Lower lobe of right lung (tissue), 2 donors: Measurements from ENCODE around the gene AGFG1. TPM values are rescaled to one million over a fixed set of nuclear protein-coding genes. Genes with fewer than 3 reads are reported as not detected.

Experiments
- ATAC-seq, 2 donors: fragments of 200-7000 bp; cut with Tn5 transposase; one replicate each; pipeline ENCODE4 v1.9.1; 2020 to 2022; ENCODE audit warnings: mild to moderate bottlenecking in 2 of 2, moderate library complexity in 2 of 2
- DNase-seq: peaks from one replicate; pipeline ENCODE4 v3.0.0-alpha.2; 2020
- H3K27ac ChIP-seq: fragments of 200-600 bp; one replicate; pipeline ENCODE4 v1.8.0; 2022
- H3K27me3 ChIP-seq: fragments of 200-600 bp; one replicate; pipeline ENCODE4 v1.8.0; 2022; ENCODE audit warnings: low read depth
- H3K36me3 ChIP-seq: fragments of 200-600 bp; one replicate; pipeline ENCODE4 v1.8.0; 2022; ENCODE audit warnings: mild to moderate bottlenecking
- H3K4me1 ChIP-seq: fragments of 200-600 bp; one replicate; pipeline ENCODE4 v1.8.0; 2022
- H3K4me3 ChIP-seq: fragments of 200-600 bp; one replicate; pipeline ENCODE4 v1.8.0; 2022; ENCODE audit warnings: mild to moderate bottlenecking
- H3K9me3 ChIP-seq: fragments of 200-600 bp; one replicate; pipeline ENCODE4 v1.8.0; 2022
- intact Hi-C: fragments of 100-400 bp; cut with DNase I; formaldehyde crosslinking; loops from one replicate; pipeline ENCODE4 v1.11.0; 2022
- total RNA-seq: library from RNA; stranded (reverse); fragmentation: NEBNext Ultra II Directional; extraction: Animal tissue kit (Norgen Biotek cat#: 25700); gene quantifications from one replicate; pipeline ENCODE4 v1.2.1, GENCODE V29; 2021
- TF ChIP-seq, protein P1 (sequence below): fragments of 200-600 bp; IDR thresholded peaks from one replicate; pipeline ENCODE4 v1.8.0; 2022; ENCODE audit warnings: antibody characterized with exemption, mild to moderate bottlenecking
- donor health status: DM: no; HTN: yes; CAD: no; lungs with severe emphysema.

AGFG1 gene
- total RNA-seq, 1 donor from 2014 or later: 100 TPM

DNA sequence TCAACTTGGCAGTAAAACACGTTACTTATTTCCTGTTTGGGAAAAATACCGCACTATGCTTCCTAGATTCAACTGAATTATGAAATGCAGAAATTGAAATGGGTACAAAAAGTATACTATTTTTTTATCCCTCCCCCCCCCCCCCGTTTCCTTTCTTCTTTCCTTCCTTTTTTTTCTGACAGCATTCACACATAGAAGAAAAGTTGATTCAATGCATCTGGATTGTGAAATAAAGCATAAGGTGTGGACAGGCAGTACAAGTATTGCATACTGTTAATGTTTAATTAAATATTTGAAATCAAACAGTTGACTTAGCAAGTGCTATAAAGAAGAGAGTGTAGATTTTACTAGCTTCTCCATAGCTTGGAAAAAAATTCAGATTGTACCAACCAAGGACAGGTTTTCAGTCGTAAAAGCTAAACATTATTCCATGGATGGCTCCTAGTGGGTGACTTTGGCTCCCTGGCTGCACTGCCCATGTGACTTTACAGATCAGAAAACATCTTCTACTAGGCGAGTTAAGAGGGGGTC lies 21.6 kb upstream of the AGFG1 start:
- Histone ChIP-seq H3K4me1 (peaks cover 21% of the 10 kb centered on the region), H3K9me3 (no peaks in the 10 kb centered on the region), H3K4me3 (no peak overlapping the region), H3K27ac (peak overlapping the region; percentile 20), H3K27me3 (no peaks in the 10 kb centered on the region), H3K36me3 (no peaks in the 10 kb centered on the region)
- ATAC-seq: peak; percentile 13 to 54
- TF ChIP-seq, protein P1, sequence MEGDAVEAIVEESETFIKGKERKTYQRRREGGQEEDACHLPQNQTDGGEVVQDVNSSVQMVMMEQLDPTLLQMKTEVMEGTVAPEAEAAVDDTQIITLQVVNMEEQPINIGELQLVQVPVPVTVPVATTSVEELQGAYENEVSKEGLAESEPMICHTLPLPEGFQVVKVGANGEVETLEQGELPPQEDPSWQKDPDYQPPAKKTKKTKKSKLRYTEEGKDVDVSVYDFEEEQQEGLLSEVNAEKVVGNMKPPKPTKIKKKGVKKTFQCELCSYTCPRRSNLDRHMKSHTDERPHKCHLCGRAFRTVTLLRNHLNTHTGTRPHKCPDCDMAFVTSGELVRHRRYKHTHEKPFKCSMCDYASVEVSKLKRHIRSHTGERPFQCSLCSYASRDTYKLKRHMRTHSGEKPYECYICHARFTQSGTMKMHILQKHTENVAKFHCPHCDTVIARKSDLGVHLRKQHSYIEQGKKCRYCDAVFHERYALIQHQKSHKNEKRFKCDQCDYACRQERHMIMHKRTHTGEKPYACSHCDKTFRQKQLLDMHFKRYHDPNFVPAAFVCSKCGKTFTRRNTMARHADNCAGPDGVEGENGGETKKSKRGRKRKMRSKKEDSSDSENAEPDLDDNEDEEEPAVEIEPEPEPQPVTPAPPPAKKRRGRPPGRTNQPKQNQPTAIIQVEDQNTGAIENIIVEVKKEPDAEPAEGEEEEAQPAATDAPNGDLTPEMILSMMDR: no peak
- no peak for DNase-seq
- intact Hi-C loops: no loop called here

DNA sequence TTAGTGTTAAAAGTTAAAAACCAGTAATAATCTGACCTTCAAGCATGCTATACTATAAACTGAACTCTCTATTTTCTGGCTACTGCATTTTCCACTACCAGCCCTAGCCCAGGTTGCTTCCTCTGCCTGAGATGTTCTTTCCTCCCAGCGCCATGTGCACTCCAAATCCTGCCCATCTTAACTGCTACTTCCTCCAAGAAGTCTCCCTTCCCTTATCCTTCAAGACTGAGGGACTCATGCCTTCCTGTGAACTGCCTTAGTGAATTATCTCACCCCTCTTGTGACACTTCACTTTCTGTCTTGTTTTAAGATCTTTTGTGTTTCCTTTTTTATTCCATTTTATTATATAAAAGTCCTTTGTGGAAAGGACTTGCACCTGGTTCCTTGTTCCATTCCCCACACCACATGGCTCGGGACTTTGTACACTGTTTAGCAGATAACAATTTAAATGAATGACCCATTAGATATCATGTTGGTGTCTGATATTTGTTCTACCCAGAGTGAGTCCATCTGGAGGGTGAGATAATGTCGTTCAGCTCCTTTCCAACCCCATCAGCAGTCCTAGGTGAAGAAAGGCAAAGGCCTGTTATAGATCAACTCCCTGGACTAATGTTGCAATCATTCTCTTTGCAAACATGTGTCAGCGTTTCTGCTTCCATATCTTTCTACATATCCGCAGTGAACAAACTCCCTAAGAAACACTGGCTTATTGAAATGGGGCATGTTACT lies 20.9 kb upstream of the AGFG1 start:
- Histone ChIP-seq H3K27ac (peak overlapping the region; percentile 20), H3K4me1 (peaks cover 21% of the 10 kb centered on the region), H3K9me3 (no peaks in the 10 kb centered on the region), H3K36me3 (no peaks in the 10 kb centered on the region), H3K4me3 (no peak overlapping the region), H3K27me3 (no peaks in the 10 kb centered on the region)
- TF ChIP-seq, protein P1: no peak
- intact Hi-C loops: no loop called here
- DNase-seq: no peak
- ATAC-seq: peak; percentile 77 to 83

DNA sequence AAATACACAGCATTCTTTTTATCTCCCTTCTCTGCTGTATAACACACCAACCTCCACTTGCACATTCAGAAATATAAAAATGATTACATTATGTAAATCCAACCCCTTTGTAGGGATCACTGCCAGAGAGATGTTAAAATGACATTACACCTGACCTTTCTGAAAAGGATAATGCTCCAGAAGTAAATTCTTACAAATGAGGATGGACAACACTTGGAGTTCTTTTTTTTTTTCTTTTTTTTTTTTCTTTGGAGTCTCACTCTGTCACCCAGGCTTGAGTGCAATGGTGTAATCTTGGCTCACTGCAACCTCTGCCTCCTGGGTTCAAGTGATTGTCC lies 20.3 kb upstream of the AGFG1 start:
- no peak for ATAC-seq
- intact Hi-C loops: no loop called here
- Histone ChIP-seq H3K9me3 (no peaks in the 10 kb centered on the region), H3K27ac (no peak overlapping the region), H3K27me3 (no peaks in the 10 kb centered on the region), H3K4me3 (no peak overlapping the region), H3K36me3 (no peaks in the 10 kb centered on the region), H3K4me1 (peaks cover 21% of the 10 kb centered on the region)
- TF ChIP-seq, protein P1: no peak
- no peak for DNase-seq

DNA sequence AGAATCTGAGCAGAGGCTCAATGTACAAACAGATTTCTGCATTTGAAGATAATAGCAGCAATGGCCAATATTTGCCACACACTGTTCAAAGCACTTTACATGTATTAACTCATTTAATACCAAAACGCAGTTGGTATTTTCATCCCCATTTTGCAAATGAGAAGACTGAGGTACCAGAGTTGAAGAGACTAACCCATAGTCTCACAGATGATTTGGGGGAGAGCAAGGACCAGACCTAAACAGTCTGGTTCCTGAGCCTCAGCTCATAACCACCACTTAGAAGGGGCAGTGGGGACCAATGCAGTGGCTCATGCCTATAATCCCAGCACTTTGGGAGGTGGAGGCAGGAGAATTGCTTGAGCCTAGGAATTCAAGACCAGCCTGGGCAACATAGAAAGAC lies 18.1 kb upstream of the AGFG1 start:
- ATAC-seq (no peak), DNase-seq (no peak)
- TF ChIP-seq, protein P1: no peak
- no peaks in the 10 kb centered on the region for H3K36me3 ChIP-seq
- H3K27me3 ChIP-seq: no peaks in the 10 kb centered on the region
- H3K4me1 ChIP-seq: peaks cover 21% of the 10 kb centered on the region
- no peak overlapping the region for H3K27ac ChIP-seq
- no peaks in the 10 kb centered on the region for H3K9me3 ChIP-seq
- no peak overlapping the region for H3K4me3 ChIP-seq
- intact Hi-C loops: no loop called here

DNA sequence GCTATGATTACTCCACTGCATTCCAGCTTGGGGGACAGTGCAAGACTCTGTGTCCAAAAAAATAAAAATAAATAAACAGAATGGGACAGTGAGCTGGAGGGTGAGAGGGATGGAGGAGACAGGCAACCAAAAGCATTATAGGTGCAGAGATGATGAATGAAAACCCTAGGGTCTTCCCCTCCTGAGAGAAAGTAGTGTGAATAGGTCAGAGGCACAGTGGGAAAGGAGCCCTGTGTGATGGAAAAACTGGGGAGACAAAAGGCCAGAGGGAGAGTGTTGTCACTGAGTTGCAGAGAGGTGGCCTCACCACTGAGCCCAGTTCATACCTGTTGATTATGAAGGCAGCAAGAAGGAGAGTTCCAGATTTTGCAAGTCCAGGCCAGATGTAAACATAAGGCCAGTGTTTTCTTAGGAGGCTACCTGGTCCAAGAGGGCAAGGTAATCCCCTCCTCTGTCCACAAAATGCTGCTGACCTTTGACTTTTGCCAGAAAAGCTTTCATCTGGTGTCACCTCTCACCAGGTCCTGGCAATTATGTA lies 17.6 kb upstream of the AGFG1 start:
- TF ChIP-seq, protein P1: no peak
- ATAC-seq (no peak), DNase-seq (no peak)
- peaks cover 21% of the 10 kb centered on the region for H3K4me1 ChIP-seq
- no peaks in the 10 kb centered on the region for H3K9me3 ChIP-seq
- H3K27me3 ChIP-seq: no peaks in the 10 kb centered on the region
- no peak overlapping the region for H3K4me3 ChIP-seq
- intact Hi-C loops: no loop called here
- H3K36me3 ChIP-seq: no peaks in the 10 kb centered on the region
- no peak overlapping the region for H3K27ac ChIP-seq
